ENCODE results near the gene ERI3. TPM values are rescaled to one million over a fixed set of nuclear protein-coding genes. Genes with fewer than 3 reads are reported as not detected.

The ERI3 gene
- total and polyA plus RNA-seq, 2 of the 4 experiments (the other 2 are of a cell fraction) = 56.6 to 70.9 TPM

- no peak overlapping the region for H3K56ac ChIP-seq (ENCODE audit: extremely low read depth, insufficient read depth, low read length)
- no peak overlapping the region for H2AFZ ChIP-seq (replicated peaks; ENCODE audit: low read length, poor library complexity)
- H4K20me1 ChIP-seq (ENCODE audit: insufficient read depth, low read length) = 0 out of 2 replicates have a peak, but pooled peaks cover 8% of the 10 kb centered on the region
- no peak overlapping the region for H2AK9ac ChIP-seq (replicated peaks; ENCODE audit: low read depth, low read length, poor library complexity)
- TF ChIP-seq MAFK (IDR thresholded peaks at IDR 0.05; ENCODE audit: low read depth, low read length) (no peak), POLR2A (IDR thresholded peaks at IDR 0.05; ENCODE audit: low read depth, low read length) (no peak), MXI1 (IDR thresholded peaks at IDR 0.05; ENCODE audit: borderline replicate concordance, low read depth, low read length) (no peak), USF2 (IDR thresholded peaks at IDR 0.05; ENCODE audit: low read depth, low read length) (no peak), FOS (IDR thresholded peaks at IDR 0.05; ENCODE audit: low read depth, low read length) (no peak), CHD1 (IDR thresholded peaks at IDR 0.05; ENCODE audit: low read depth, low read length) (no peak), RFX5 (IDR thresholded peaks at IDR 0.05; ENCODE audit: low read depth, low read length) (no peak), MAZ (IDR thresholded peaks at IDR 0.05; ENCODE audit: borderline replicate concordance, low read depth, low read length) (no peak), SMC3 (IDR thresholded peaks at IDR 0.05; ENCODE audit: low read depth, low read length) (no peak), BHLHE40 (IDR thresholded peaks at IDR 0.05; ENCODE audit: low read depth, low read length) (no peak), ELK1 (IDR thresholded peaks at IDR 0.05; ENCODE audit: borderline replicate concordance, low read depth, low read length) (no peak), CEBPB (IDR thresholded peaks at IDR 0.05; ENCODE audit: low read depth, low read length) (no peak)
- intact Hi-C loops (cut with micrococcal nuclease) (no loop called here), dilution Hi-C loops (cut with HindIII; ENCODE audit: low sequenced_read_pairs, unreplicated experiment) (no loop called here), in situ Hi-C loops (cut with MboI; ENCODE audit: low sequenced_read_pairs) (no loop called here)
- no peak overlapping the region for H2BK120ac ChIP-seq (ENCODE audit: low read depth, low read length)
- no peaks in the 10 kb centered on the region for H3K36me3 ChIP-seq (ENCODE audit: control insufficient read depth, insufficient read depth, low read length)
- no peak overlapping the region for H3K9ac ChIP-seq (ENCODE audit: low read depth, low read length)
- no peak overlapping the region for H3K4me3 ChIP-seq (ENCODE audit: insufficient read depth, low read depth, low read length)
- no peak overlapping the region for H4K8ac ChIP-seq (ENCODE audit: low read depth in 2 of 2, low read length in 2 of 2)
- no peak overlapping the region for H4K5ac ChIP-seq (ENCODE audit: low read depth, low read length)
- H2BK5ac ChIP-seq (ENCODE audit: low read depth, low read length, poor library complexity, severe bottlenecking) = no peak overlapping the region
- POLR2A ChIA-PET (ENCODE audit: unreplicated experiment) = no interaction called here
- no peak for ATAC-seq (ENCODE audit: low read depth)
- H2BK20ac ChIP-seq (ENCODE audit: low read depth, low read length) = no peak overlapping the region
- H3K79me1 ChIP-seq (ENCODE audit: low read depth in 1 of 2, low read length in 2 of 2) = no peaks in the 10 kb centered on the region
- no peak overlapping the region for H4K91ac ChIP-seq (ENCODE audit: insufficient read depth, low read depth, low read length)
- no peak overlapping the region for H3K27ac ChIP-seq (ENCODE audit: insufficient read depth, low read length)
- H2AK5ac ChIP-seq (ENCODE audit: low read depth, low read length) = no peak overlapping the region
- no peaks in the 10 kb centered on the region for H3K9me1 ChIP-seq (ENCODE audit: insufficient read depth, low read length)
- no peak for DNase-seq
- no peak overlapping the region for H3K18ac ChIP-seq (ENCODE audit: low read depth, low read length)
- WGBS, 2 experiments (ENCODE audit: extremely low coverage in 2 of 2, insufficient read length in 1 of 2) = no CpG with 5 or more reads among the region's 12 CpGs
- H3K27me3 ChIP-seq (ENCODE audit: control insufficient read depth, insufficient read depth, low read length) = peaks cover 63% of the 10 kb centered on the region
- no peak overlapping the region for H2BK15ac ChIP-seq (ENCODE audit: low read depth, low read length)
- no peak overlapping the region for H3K14ac ChIP-seq (replicated peaks; ENCODE audit: low read depth, low read length)
- CTCF ChIA-PET = no interaction called here
- H3K4me2 ChIP-seq (ENCODE audit: low read depth, low read length) = no peak overlapping the region
- H3K4me1 ChIP-seq (ENCODE audit: control insufficient read depth, insufficient read depth, low read length) = no peaks in the 10 kb centered on the region
- no peak overlapping the region for H3K23ac ChIP-seq (ENCODE audit: low read depth, low read length)
- no peaks in the 10 kb centered on the region for H3K9me3 ChIP-seq (ENCODE audit: control insufficient read depth, insufficient read depth, low read length)
- BruUV-seq (replicated peaks) = no TSS peak
- H3K4ac ChIP-seq (ENCODE audit: low read depth, low read length) = no peak overlapping the region
These were observed 46.5 kb upstream of the ERI3 start for GRCh38 chr1:44401256-44402228.

Data from IMR-90 (cell line).